CD4-positive, CD25-positive, alpha-beta regulatory T cell (primary cell): Measurements from ENCODE around the gene ITGAD. TPM values are rescaled to one million over a fixed set of nuclear protein-coding genes. Genes with fewer than 3 reads are reported as not detected.

Experiments
- ATAC-seq, 2 donors: fragments of 150-1000 bp; cut with Tn5 transposase; one replicate each; pipeline ENCODE4 v1.10.0; 2021; ENCODE audit warnings: low read depth in 2 of 2, moderate number of reproducible peaks in 2 of 2, moderate library complexity in 1 of 2
- DNase-seq, 3 donors: peaks; one replicate each; pipeline versions ENCODE4 v3.0.0 to v3.0.0-alpha.2; 2012 to 2022; ENCODE audit warnings: mixed read lengths in 1 of 3
- H3K27ac ChIP-seq: one replicate; pipeline ENCODE4 v1.7.0; 2013; ENCODE audit warnings: mild to moderate bottlenecking, low read length; ENCODE audit not compliant: insufficient read depth, poor library complexity, severe bottlenecking
- H3K27me3 ChIP-seq: one replicate; pipeline ENCODE4 v1.7.0; 2013; ENCODE audit warnings: low read length; ENCODE audit not compliant: control insufficient read depth, insufficient read depth
- H3K36me3 ChIP-seq: one replicate; pipeline ENCODE4 v1.7.0; 2013; ENCODE audit warnings: mild to moderate bottlenecking, low read length, moderate library complexity; ENCODE audit not compliant: control insufficient read depth, insufficient read depth
- H3K4me1 ChIP-seq: 2 replicates; pipeline ENCODE4 v1.7.0; 2013; ENCODE audit warnings: mild to moderate bottlenecking, low read length; ENCODE audit not compliant: insufficient read depth, control insufficient read depth, poor library complexity, severe bottlenecking
- H3K4me3 ChIP-seq: one replicate; pipeline ENCODE4 v1.7.0; 2013; ENCODE audit warnings: low read depth, mild to moderate bottlenecking, low read length, moderate library complexity
- H3K9me3 ChIP-seq, 2 experiments: 1 replicate in 1 of 2; 2 replicates in 1 of 2; pipeline ENCODE4 v1.7.0; 2013; ENCODE audit warnings: low read length in 2 of 2, mild to moderate bottlenecking in 1 of 2, moderate library complexity in 1 of 2; ENCODE audit not compliant: control insufficient read depth in 2 of 2
- H3K27ac Mint-ChIP-seq, 3 donors: one replicate each; pipeline ENCODE4 v1.8.0; 2020 to 2022; ENCODE audit warnings: mild to moderate bottlenecking in 3 of 3, mixed read lengths in 3 of 3, moderate library complexity in 2 of 3
- H3K27me3 Mint-ChIP-seq: one replicate; pipeline ENCODE4 v1.8.0; 2022; ENCODE audit warnings: mild to moderate bottlenecking, mixed read lengths
- H3K36me3 Mint-ChIP-seq: one replicate; pipeline ENCODE4 v1.8.0; 2020; ENCODE audit warnings: mixed read lengths
- H3K4me1 Mint-ChIP-seq, 4 donors: one replicate each; pipeline ENCODE4 v1.8.0; 2020 to 2022; ENCODE audit warnings: mixed read lengths in 4 of 4, mild to moderate bottlenecking in 1 of 4
- H3K4me3 Mint-ChIP-seq, 4 donors: one replicate each; pipeline ENCODE4 v1.8.0; 2020 to 2022; ENCODE audit warnings: mild to moderate bottlenecking in 4 of 4, mixed read lengths in 4 of 4, moderate library complexity in 3 of 4
- H3K9me3 Mint-ChIP-seq, 7 donors: one replicate each; pipeline ENCODE4 v1.8.0; 2020 to 2022; ENCODE audit warnings: mixed read lengths in 7 of 7, mild to moderate bottlenecking in 3 of 7, moderate library complexity in 2 of 7
- polyA plus RNA-seq, 4 donors: library from polyadenylated mRNA; unstranded; fragments of 300-500 nt; fragmentation: Illumina TruSeq; gene quantifications; one replicate each; pipeline ENCODE4 v1.2.3, GENCODE V29; 2021
- total RNA-seq: library from RNA; stranded (reverse); gene quantifications from one replicate; pipeline ENCODE4 v1.2.3, GENCODE V29; 2022

Gene ITGAD
- total and polyA plus RNA-seq, 5 donors from 2014 or later: not detected

GRCh38 chr16:31352376-31353115, 40.6 kb upstream of the ITGAD start:
- Histone ChIP-seq H3K9me3 (no peaks in the 10 kb centered on the region), H3K4me1 (peaks cover 13% of the 10 kb centered on the region), H3K27ac (no peak overlapping the region), H3K27me3 (no peaks in the 10 kb centered on the region), H3K36me3 (no peaks in the 10 kb centered on the region), H3K4me3 (no peak overlapping the region)
- ATAC-seq (no peak), DNase-seq (no peak)
- H3K4me3 Mint-ChIP-seq: no peak overlapping the region
- H3K36me3 Mint-ChIP-seq: no peaks in the 10 kb centered on the region
- H3K27me3 Mint-ChIP-seq: peaks cover 4% of the 10 kb centered on the region
- peak overlapping the region in 1 of 3 donors; percentile 56 for H3K27ac Mint-ChIP-seq
- H3K4me1 Mint-ChIP-seq: peaks cover 5 to 16% (median 14%) of the 10 kb centered on the region in 4 donors
- H3K9me3 Mint-ChIP-seq: peaks cover 0 to 4% (median 0%) of the 10 kb centered on the region in 7 donors

- Histone ChIP-seq H3K36me3 (no peaks in the 10 kb centered on the region), H3K4me1 (peaks cover 13% of the 10 kb centered on the region), H3K27ac (no peak within 1 kb of the TSS), H3K27me3 (no peaks in the 10 kb centered on the region), H3K9me3 (no peaks in the 10 kb centered on the region), H3K4me3 (peak within 1 kb of the TSS; percentile 35)
- H3K4me3 Mint-ChIP-seq: peak within 1 kb of the TSS in 3 of 4 donors; percentile 11 to 84 (median 72)
- peak within 1 kb of the TSS; percentile 31 to 80 (median 78) for H3K27ac Mint-ChIP-seq
- no peaks in the 10 kb centered on the region for H3K36me3 Mint-ChIP-seq
- peak in 1 of 3 donors; percentile 88 for DNase-seq
- peaks cover 0 to 3% (median 0%) of the 10 kb centered on the region in 7 donors for H3K9me3 Mint-ChIP-seq
- peaks cover 5 to 20% (median 16%) of the 10 kb centered on the region in 4 donors for H3K4me1 Mint-ChIP-seq
- ATAC-seq: peak; percentile 64 to 67
- H3K27me3 Mint-ChIP-seq: peaks cover 4% of the 10 kb centered on the region
Observed at GRCh38 chr16:31354394-31355291, 38.5 kb upstream of the ITGAD start, which contains the start of gene ITGAX. TSS of gene ITGAX (plus strand) at chr16:31355176. CDS start at chr16:31355255, 79 bp downstream.

GRCh38 chr16:31355431-31356100, 37.6 kb upstream of the ITGAD start:
- Mint-ChIP-seq H3K4me1 (peaks cover 5 to 20% (median 16%) of the 10 kb centered on the region in 4 donors), H3K27ac (peak overlapping the region in 2 of 3 donors; percentile 31 to 80), H3K27me3 (peaks cover 4% of the 10 kb centered on the region), H3K9me3 (peaks cover 0 to 3% (median 0%) of the 10 kb centered on the region in 7 donors), H3K36me3 (no peaks in the 10 kb centered on the region), H3K4me3 (peak overlapping the region in 1 of 4 donors; percentile 84)
- H3K4me3 ChIP-seq: no peak overlapping the region
- ATAC-seq: no peak
- H3K27ac ChIP-seq: no peak overlapping the region
- peaks cover 13% of the 10 kb centered on the region for H3K4me1 ChIP-seq
- H3K36me3 ChIP-seq: no peaks in the 10 kb centered on the region
- no peak for DNase-seq
- H3K27me3 ChIP-seq: no peaks in the 10 kb centered on the region
- no peaks in the 10 kb centered on the region for H3K9me3 ChIP-seq

- no peaks in the 10 kb centered on the region for H3K9me3 ChIP-seq
- Mint-ChIP-seq H3K4me3 (no peak overlapping the region), H3K9me3 (peaks cover 0 to 3% (median 0%) of the 10 kb centered on the region in 7 donors), H3K4me1 (peaks cover 5 to 20% (median 16%) of the 10 kb centered on the region in 4 donors), H3K27me3 (peaks cover 4% of the 10 kb centered on the region), H3K36me3 (no peaks in the 10 kb centered on the region), H3K27ac (peak overlapping the region in 1 of 3 donors; percentile 56)
- H3K4me3 ChIP-seq: no peak overlapping the region
- ATAC-seq (no peak), DNase-seq (no peak)
- no peaks in the 10 kb centered on the region for H3K36me3 ChIP-seq
- no peak overlapping the region for H3K27ac ChIP-seq
- H3K4me1 ChIP-seq: peaks cover 13% of the 10 kb centered on the region
- H3K27me3 ChIP-seq: no peaks in the 10 kb centered on the region
Observed at GRCh38 chr16:31356566-31357323, 36.4 kb upstream of the ITGAD start.

GRCh38 chr16:31357324-31358109, 35.6 kb upstream of the ITGAD start:
- ATAC-seq: no peak
- Mint-ChIP-seq H3K36me3 (no peaks in the 10 kb centered on the region), H3K27me3 (no peaks in the 10 kb centered on the region), H3K27ac (peak overlapping the region in 1 of 3 donors; percentile 16), H3K4me1 (peaks cover 5 to 19% (median 15%) of the 10 kb centered on the region in 4 donors), H3K9me3 (no peaks in the 10 kb centered on the region), H3K4me3 (no peak overlapping the region)
- peak in 1 of 3 donors; percentile 59 for DNase-seq
- no peak overlapping the region for H3K27ac ChIP-seq
- no peaks in the 10 kb centered on the region for H3K9me3 ChIP-seq
- peaks cover 13% of the 10 kb centered on the region for H3K4me1 ChIP-seq
- H3K36me3 ChIP-seq: no peaks in the 10 kb centered on the region
- H3K4me3 ChIP-seq: no peak overlapping the region
- H3K27me3 ChIP-seq: no peaks in the 10 kb centered on the region

GRCh38 chr16:31360251-31360650, 32.9 kb upstream of the ITGAD start:
- Mint-ChIP-seq H3K27me3 (no peaks in the 10 kb centered on the region), H3K9me3 (no peaks in the 10 kb centered on the region), H3K27ac (no peak overlapping the region), H3K4me1 (peaks cover 0 to 7% (median 3%) of the 10 kb centered on the region in 4 donors), H3K36me3 (no peaks in the 10 kb centered on the region), H3K4me3 (no peak overlapping the region)
- Histone ChIP-seq H3K36me3 (no peaks in the 10 kb centered on the region), H3K4me1 (peaks cover under 1% of the 10 kb centered on the region), H3K4me3 (no peak overlapping the region), H3K9me3 (no peaks in the 10 kb centered on the region), H3K27me3 (no peaks in the 10 kb centered on the region), H3K27ac (no peak overlapping the region)
- no peak for DNase-seq
- no peak for ATAC-seq
